Gastroesophageal sphincter (tissue), 4 donors: ENCODE results near the gene LFNG. TPM values are rescaled to one million over a fixed set of nuclear protein-coding genes. Genes with fewer than 3 reads are reported as not detected.

Experiments
- ATAC-seq: fragments of 150-250 bp; one replicate; pipeline ENCODE4 v1.9.1; 2016; ENCODE audit warnings: mild to moderate bottlenecking, moderate library complexity
- H3K27ac ChIP-seq, 4 donors: fragments of 200-600 bp; sonication (generic) in 3 of 4; 1 replicate in 3 of 4; 2 replicates in 1 of 4; pipeline ENCODE4 v1.5.1; 2016 to 2019
- H3K27me3 ChIP-seq: fragments of 200-600 bp; sonication (generic); one replicate; pipeline ENCODE4 v1.5.1; 2019
- H3K36me3 ChIP-seq, 2 donors: fragments of 200-600 bp; sonication (generic); one replicate each; pipeline ENCODE4 v1.5.1; 2019; ENCODE audit warnings: control low read depth in 1 of 2
- H3K4me1 ChIP-seq, 3 donors: fragments of 200-600 bp; sonication (generic); 1 replicate in 2 of 3; 2 replicates in 1 of 3; pipeline ENCODE4 v1.5.1; 2016 to 2019; ENCODE audit warnings: control low read depth in 2 of 3
- H3K4me3 ChIP-seq, 2 donors: fragments of 200-600 bp; sonication (generic); one replicate each; pipeline ENCODE4 v1.5.1; 2019; ENCODE audit warnings: mild to moderate bottlenecking in 1 of 2, moderate library complexity in 1 of 2
- H3K9me3 ChIP-seq, 3 donors: fragments of 200-600 bp; sonication (generic); one replicate each; pipeline ENCODE4 v1.5.1; 2017 to 2019; ENCODE audit warnings: control low read depth in 2 of 3
- EP300 ChIP-seq: sonication (generic); formaldehyde crosslinking; IDR thresholded peaks from one replicate; pipeline ENCODE4 v1.6.1; 2017; ENCODE audit warnings: antibody characterized with exemption, mild to moderate bottlenecking
- POLR2A ChIP-seq, 2 donors: fragments of 450-650 bp; IDR thresholded peaks; one replicate each; pipeline ENCODE4 v1.6.1; 2017; ENCODE audit warnings: antibody characterized with exemption in 2 of 2, mild to moderate bottlenecking in 2 of 2, moderate library complexity in 1 of 2
- POLR2AphosphoS5 ChIP-seq: sonication (generic); formaldehyde crosslinking; IDR thresholded peaks from one replicate; pipeline ENCODE4 v1.6.1; 2017; ENCODE audit warnings: antibody characterized with exemption
- WGBS, 2 donors: methylation state at CpG; one replicate each; pipeline ENCODE4 v1.1.5; 2018; ENCODE audit warnings: low coverage in 1 of 2; 5-methylcytosine and 5-hydroxymethylcytosine counted together
- total RNA-seq, 4 donors: library from RNA; depleted of rRNA; stranded (reverse); fragments of >200 nt; gene quantifications; one replicate each; pipeline ENCODE4 v1.1.0, GENCODE V29; 2016
- TF ChIP-seq, protein P1 (sequence below), 4 experiments: fragments of 200-600 bp in 2 of 4; fragments of 450-650 bp in 2 of 4; sonication (generic) in 1 of 4; IDR thresholded peaks; one replicate each; pipeline ENCODE4 v1.5.1; 2017 to 2019; ENCODE audit warnings: antibody characterized with exemption in 4 of 4, mild to moderate bottlenecking in 2 of 4, moderate library complexity in 2 of 4

Gene LFNG
- total RNA-seq, 4 donors from 2014 or later, result 4.4 to 9.8 (median 8.4) TPM

DNA sequence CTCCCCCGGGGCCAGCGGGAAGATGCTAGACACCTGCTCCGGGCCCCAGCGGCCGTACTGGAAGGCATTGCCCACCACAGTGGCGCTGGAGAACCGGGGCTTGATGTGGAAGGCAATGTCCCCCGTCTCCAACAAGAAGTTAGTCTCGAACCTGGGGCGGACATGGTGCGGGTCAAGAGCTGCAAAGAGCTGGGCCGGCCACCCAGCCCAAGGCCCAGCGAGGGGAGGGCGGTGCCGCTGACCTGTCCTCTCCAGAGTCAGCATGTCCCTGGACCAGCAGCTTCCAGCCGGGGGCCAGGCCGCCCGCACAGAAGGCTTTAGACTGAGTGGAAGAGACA is 43.9 kb upstream of the LFNG start:
- Histone ChIP-seq H3K27ac (no peak overlapping the region), H3K36me3 (no peaks in the 10 kb centered on the region), H3K9me3 (no peaks in the 10 kb centered on the region), H3K4me1 (peaks cover 0 to 46% (median 23%) of the 10 kb centered on the region in 3 donors), H3K27me3 (peaks cover 78% of the 10 kb centered on the region), H3K4me3 (no peak overlapping the region)
- WGBS, 2 donors, result 87 to 100% methylated on average over 1 to 3 of the region's 18 CpGs
- ATAC-seq, result no peak
- TF ChIP-seq POLR2A (IDR thresholded peaks at IDR 0.05), result no peak
- no peak for TF ChIP-seq EP300
- TF ChIP-seq, protein P1, sequence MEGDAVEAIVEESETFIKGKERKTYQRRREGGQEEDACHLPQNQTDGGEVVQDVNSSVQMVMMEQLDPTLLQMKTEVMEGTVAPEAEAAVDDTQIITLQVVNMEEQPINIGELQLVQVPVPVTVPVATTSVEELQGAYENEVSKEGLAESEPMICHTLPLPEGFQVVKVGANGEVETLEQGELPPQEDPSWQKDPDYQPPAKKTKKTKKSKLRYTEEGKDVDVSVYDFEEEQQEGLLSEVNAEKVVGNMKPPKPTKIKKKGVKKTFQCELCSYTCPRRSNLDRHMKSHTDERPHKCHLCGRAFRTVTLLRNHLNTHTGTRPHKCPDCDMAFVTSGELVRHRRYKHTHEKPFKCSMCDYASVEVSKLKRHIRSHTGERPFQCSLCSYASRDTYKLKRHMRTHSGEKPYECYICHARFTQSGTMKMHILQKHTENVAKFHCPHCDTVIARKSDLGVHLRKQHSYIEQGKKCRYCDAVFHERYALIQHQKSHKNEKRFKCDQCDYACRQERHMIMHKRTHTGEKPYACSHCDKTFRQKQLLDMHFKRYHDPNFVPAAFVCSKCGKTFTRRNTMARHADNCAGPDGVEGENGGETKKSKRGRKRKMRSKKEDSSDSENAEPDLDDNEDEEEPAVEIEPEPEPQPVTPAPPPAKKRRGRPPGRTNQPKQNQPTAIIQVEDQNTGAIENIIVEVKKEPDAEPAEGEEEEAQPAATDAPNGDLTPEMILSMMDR (IDR thresholded peaks at IDR 0.05), result no peak
- TF ChIP-seq POLR2AphosphoS5, result no peak

DNA sequence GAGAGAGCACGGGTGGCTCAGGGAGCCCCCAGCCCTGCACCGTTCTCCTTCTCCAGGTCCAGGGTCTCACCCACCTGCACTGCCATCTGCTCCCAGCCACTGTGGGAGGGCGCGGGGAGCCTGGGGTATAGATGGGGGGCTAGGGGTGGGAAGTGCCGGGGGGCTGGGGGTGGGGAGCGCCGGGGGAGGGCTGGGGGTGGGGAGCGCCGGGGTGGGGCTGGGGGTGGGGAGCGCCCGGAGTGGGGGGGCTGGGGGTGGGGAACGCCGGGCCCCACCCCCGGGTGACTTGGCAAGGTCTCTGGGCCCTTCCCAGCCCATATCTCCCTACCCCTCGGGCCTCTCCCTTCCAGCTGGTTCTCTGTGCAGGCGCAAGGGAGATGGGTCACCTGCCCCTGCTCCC is 43.3 kb upstream of the LFNG start, which contains the start of gene GRIFIN:
Gene GRIFIN (minus strand): TSS at position 101 of the 400 bp plus-strand sequence. CDS start 15 bp downstream, at position 86.
- Histone ChIP-seq H3K4me3 (no peak within 1 kb of the TSS), H3K27me3 (peaks cover 77% of the 10 kb centered on the region), H3K9me3 (no peaks in the 10 kb centered on the region), H3K36me3 (no peaks in the 10 kb centered on the region), H3K27ac (no peak within 1 kb of the TSS), H3K4me1 (peaks cover 0 to 41% (median 21%) of the 10 kb centered on the region in 3 donors)
- no peak for ATAC-seq
- no peak for TF ChIP-seq POLR2A (IDR thresholded peaks at IDR 0.05)
- TF ChIP-seq EP300, result no peak
- TF ChIP-seq, protein P1 (IDR thresholded peaks at IDR 0.05), result no peak
- no peak for TF ChIP-seq POLR2AphosphoS5
- WGBS, 2 donors, result 10% methylated on average over 2 of the region's 16 CpGs; no CpG with 5 or more reads in 1 of the 2 donors

DNA sequence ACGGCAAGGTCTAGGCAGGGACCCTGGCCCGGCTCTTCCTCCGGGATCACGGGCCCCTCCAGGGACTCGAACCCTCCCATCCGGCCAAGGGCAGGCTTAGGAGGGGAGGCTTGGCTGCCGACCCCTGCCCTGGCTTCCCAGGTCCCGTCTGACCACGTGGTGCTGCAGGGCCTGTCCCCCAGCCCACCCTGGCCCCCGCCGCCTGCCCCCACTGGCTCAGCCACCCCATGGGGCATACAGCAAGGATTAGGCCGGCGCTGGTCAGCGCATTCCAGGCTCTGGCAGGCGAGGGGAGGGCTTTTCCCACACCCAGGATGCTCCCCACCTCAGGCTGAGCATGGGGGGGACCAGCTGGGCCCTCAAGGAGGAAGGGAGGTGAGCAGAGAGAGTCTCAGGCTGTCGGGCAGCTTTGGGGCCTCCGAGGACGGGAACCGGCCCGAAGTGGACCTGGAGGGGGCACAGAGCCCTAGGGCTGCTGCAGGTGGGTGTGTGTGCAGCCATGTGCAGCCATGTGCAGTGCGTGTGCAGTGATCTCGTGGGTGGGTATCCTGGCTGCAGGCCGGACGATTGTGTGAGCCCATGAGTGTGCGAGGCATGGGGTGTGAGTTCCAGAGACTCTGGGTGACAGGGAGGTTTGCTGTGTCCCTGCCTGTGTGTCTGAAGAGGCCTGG is 42.7 kb upstream of the LFNG start:
- TF ChIP-seq, protein P1 (IDR thresholded peaks at IDR 0.05), result no peak
- TF ChIP-seq POLR2A (IDR thresholded peaks at IDR 0.05), result no peak
- no peak for TF ChIP-seq EP300
- no peak for TF ChIP-seq POLR2AphosphoS5
- Histone ChIP-seq H3K27me3 (peaks cover 77% of the 10 kb centered on the region), H3K4me3 (no peak overlapping the region), H3K4me1 (peaks cover 0 to 35% (median 17%) of the 10 kb centered on the region in 3 donors), H3K9me3 (no peaks in the 10 kb centered on the region), H3K36me3 (no peaks in the 10 kb centered on the region), H3K27ac (no peak overlapping the region)
- no peak for ATAC-seq
- no CpG with 5 or more reads among the region's 25 CpGs for WGBS, 2 donors

GRCh38 chr7:2477447-2478398 is 41.9 kb upstream of the LFNG start:
- peaks cover 0 to 35% (median 17%) of the 10 kb centered on the region in 3 donors for H3K4me1 ChIP-seq
- ATAC-seq, result peak; percentile 79
- TF ChIP-seq, protein P1 (IDR thresholded peaks at IDR 0.05), result peak in 3 of 4 experiments; percentile 34 to 72 (median 54)
- TF ChIP-seq POLR2AphosphoS5, result no peak
- H3K27ac ChIP-seq, result no peak overlapping the region
- peaks cover 0 to 3% (median 0%) of the 10 kb centered on the region in 3 donors for H3K9me3 ChIP-seq
- peaks cover 84% of the 10 kb centered on the region for H3K27me3 ChIP-seq
- H3K4me3 ChIP-seq, result no peak overlapping the region
- no peaks in the 10 kb centered on the region for H3K36me3 ChIP-seq
- WGBS, 2 donors, result no CpG with 5 or more reads among the region's 34 CpGs
